KOPT-K1 (cell line): Measurements from ENCODE around the gene SLC50A1.
A peak's percentile ranks its signal among the peaks of the same experiment; 100 is the strongest.

Source experiments
- H3K27ac ChIP-seq: fragments of 200-600 bp; sonication (generic); 2 replicates; pipeline ENCODE4 v1.5.1; 2016; ENCODE audit warnings: antibody characterized with exemption, mild to moderate bottlenecking, low read depth, low read length; ENCODE audit not compliant: poor library complexity, severe bottlenecking
- H3K36me3 ChIP-seq: fragments of 200-600 bp; sonication (generic); 2 replicates; pipeline ENCODE4 v1.5.1; 2017; ENCODE audit warnings: antibody characterized with exemption, mild to moderate bottlenecking, low read length, moderate library complexity; ENCODE audit not compliant: insufficient read depth
- H3K9me3 ChIP-seq: fragments of 200-600 bp; sonication (generic); 2 replicates; pipeline ENCODE4 v1.5.1; 2017; ENCODE audit warnings: antibody characterized with exemption, low read length, mild to moderate bottlenecking; ENCODE audit not compliant: insufficient read depth, poor library complexity, severe bottlenecking

SLC50A1 gene

GRCh38 chr1:155168456-155169210 is 33.0 kb downstream of the SLC50A1 start:
- H3K9me3 ChIP-seq, result no peaks in the 10 kb centered on the region
- peaks cover 19% of the 10 kb centered on the region; the same call in 1 of the 2 replicates for H3K36me3 ChIP-seq
- H3K27ac ChIP-seq, result no peak overlapping the region

GRCh38 chr1:155169541-155169940 is 33.9 kb downstream of the SLC50A1 start:
- Histone ChIP-seq H3K9me3 (no peaks in the 10 kb centered on the region), H3K36me3 (peaks cover 19% of the 10 kb centered on the region; the same call in 1 of the 2 replicates)

GRCh38 chr1:155170101-155170785 is 34.6 kb downstream of the SLC50A1 start:
- Histone ChIP-seq H3K36me3 (peaks cover 19% of the 10 kb centered on the region; the same call in 1 of the 2 replicates), H3K27ac (no peak overlapping the region), H3K9me3 (no peaks in the 10 kb centered on the region)

More at GRCh38 chr1:155169541-155169940, 33.9 kb downstream of the SLC50A1 start:
- no peak overlapping the region for H3K27ac ChIP-seq

GRCh38 chr1:155170806-155171205 is 35.2 kb downstream of the SLC50A1 start:
- H3K27ac ChIP-seq, result no peak overlapping the region
- H3K9me3 ChIP-seq, result no peaks in the 10 kb centered on the region
- H3K36me3 ChIP-seq, result peaks cover 19% of the 10 kb centered on the region; the same call in 1 of the 2 replicates

GRCh38 chr1:155171836-155172731 is 36.4 kb downstream of the SLC50A1 start:
- H3K9me3 ChIP-seq, result no peaks in the 10 kb centered on the region
- H3K27ac ChIP-seq, result peak overlapping the region; percentile 89
- peaks cover 23% of the 10 kb centered on the region for H3K36me3 ChIP-seq

GRCh38 chr1:155172732-155173477 is 37.3 kb downstream of the SLC50A1 start, which contains the start of gene KRTCAP2:
KRTCAP2 (minus strand) TSS chr1:155173304; CDS start chr1:155173224, 80 bp downstream.
- Histone ChIP-seq H3K27ac (peak within 1 kb of the TSS; percentile 89), H3K36me3 (peaks cover 31% of the 10 kb centered on the region), H3K9me3 (no peaks in the 10 kb centered on the region)

- Histone ChIP-seq H3K36me3 (peaks cover 34% of the 10 kb centered on the region), H3K27ac (peak within 1 kb of the TSS; percentile 89), H3K9me3 (no peaks in the 10 kb centered on the region)
Measured at GRCh38 chr1:155173478-155174323, 38.0 kb downstream of the SLC50A1 start, which contains the start of gene TRIM46. TRIM46 (plus strand) TSS chr1:155173849; CDS start chr1:155173967, 118 bp downstream.

GRCh38 chr1:155174324-155175280 is 39.0 kb downstream of the SLC50A1 start:
- peak overlapping the region; percentile 89 for H3K27ac ChIP-seq
- H3K36me3 ChIP-seq, result peaks cover 34% of the 10 kb centered on the region
- no peaks in the 10 kb centered on the region for H3K9me3 ChIP-seq

- Histone ChIP-seq H3K36me3 (peaks cover 30% of the 10 kb centered on the region), H3K9me3 (no peaks in the 10 kb centered on the region), H3K27ac (peak overlapping the region; percentile 89)
Measured at GRCh38 chr1:155175281-155175926, 39.8 kb downstream of the SLC50A1 start.

- Histone ChIP-seq H3K27ac (no peak overlapping the region), H3K9me3 (no peaks in the 10 kb centered on the region), H3K36me3 (peaks cover 28% of the 10 kb centered on the region)
Measured at GRCh38 chr1:155175927-155176371, 40.3 kb downstream of the SLC50A1 start.

GRCh38 chr1:155176544-155177071 is 41.0 kb downstream of the SLC50A1 start:
- Histone ChIP-seq H3K36me3 (peaks cover 28% of the 10 kb centered on the region), H3K27ac (peak overlapping the region; percentile 17), H3K9me3 (no peaks in the 10 kb centered on the region)
